HS-5 (cell line): Measurements from ENCODE around the gene EP400.
"Not testable (repeated sequence)": the region's sequence is repeated elsewhere in the genome, so short reads cannot be mapped to it uniquely, and the experiment has no call there.

Experiments
- DNase-seq: peaks from one replicate; pipeline ENCODE4 v3.0.0-alpha.2; 2012; ENCODE audit warnings: low read depth

EP400 gene

DNA sequence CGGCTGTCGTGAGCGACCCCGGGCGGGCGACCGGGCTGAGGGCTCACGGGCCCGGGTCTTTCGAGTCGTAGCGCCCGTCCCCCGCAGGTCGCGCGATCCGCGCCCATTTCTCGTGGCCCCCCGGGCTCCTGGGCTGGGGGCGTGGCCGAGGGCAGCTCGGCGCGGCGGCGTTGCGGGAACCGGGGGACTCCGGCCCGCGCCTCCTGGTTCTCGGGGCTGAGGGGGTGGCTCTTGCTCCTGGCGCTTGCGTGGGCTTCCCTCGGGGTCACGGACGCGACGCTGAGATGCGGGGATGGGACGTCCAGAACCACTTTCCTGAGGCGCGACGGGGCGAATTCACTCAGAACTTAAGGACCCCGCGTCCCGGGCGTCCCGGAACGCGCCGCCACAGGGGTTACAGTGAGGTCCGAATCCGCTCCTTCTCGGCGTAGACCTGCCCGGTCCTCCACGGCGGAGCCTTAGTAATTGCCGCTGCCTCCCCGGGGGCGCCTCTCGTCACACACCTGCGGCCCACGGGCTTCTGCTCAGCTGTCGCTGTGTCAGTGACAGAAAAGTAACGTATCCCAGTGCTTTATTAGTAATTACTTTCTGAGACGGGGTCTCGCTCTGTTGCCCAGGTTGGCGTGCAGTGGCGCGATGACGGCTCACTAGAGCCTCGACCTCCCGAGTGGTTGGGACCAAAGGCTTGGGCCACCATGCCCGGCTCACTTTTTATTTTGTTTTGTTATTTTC is 606 bp downstream of the EP400 start:
- no peak for DNase-seq

DNA sequence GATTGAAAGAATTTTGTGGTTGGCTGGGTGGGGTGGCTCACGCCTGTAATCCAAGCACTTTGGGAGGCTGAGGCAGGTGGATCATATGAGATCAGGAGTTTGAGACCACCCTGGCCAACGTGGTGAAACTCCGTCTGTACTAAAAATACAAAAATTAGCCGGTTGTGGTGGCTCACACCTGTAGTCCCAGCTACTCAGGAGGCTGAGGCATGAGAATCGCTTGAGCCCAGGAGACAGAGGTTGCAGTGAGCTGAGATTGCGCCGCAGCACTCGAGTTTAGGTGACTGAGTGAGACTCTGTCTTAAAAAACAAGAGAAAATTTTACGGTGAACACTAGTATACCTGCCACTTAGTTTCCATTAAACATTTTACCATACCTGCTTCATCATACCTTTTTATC is 4.1 kb downstream of the EP400 start:
- DNase-seq: not testable (repeated sequence)

DNA sequence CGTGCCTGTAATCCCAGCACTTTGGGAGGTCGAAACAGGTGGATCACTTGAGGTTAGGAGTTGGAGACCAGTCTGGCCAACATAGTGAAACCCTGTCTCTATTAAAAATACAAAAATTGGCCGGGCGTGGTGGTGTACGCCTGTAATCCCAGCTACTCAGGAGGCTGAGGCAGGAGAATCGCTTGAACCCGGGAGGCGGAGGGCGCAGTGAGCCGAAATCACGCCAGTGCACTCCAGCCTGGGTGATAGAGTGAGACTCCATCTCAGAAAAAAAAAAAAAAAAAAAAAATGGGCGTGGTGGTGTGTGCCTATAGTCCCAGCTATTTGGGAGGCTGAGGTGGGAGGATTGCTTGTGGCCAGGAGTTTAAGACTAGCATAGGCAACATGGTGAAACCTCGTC is 4.7 kb downstream of the EP400 start:
- DNase-seq: not testable (repeated sequence)

DNA sequence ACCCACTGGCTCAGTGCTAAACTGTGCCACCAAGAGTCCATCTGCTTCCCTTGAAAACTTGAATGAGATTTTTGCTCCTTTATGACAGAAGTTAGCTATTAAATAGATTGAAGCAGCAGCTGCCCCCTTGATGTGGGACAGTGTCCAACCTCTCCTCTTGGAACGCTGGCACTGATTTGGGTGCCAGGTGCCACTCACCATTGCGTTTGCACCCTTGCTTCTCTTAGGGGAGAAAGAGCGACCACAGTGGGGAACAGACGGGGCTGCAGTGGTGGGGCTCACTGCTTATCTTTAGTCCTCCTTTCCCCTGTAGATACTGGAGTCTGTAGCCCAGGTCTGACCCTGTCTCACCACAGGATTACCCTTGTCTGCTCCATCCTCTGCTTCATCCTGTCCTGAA is 9.4 kb downstream of the EP400 start:
- no peak for DNase-seq

DNA sequence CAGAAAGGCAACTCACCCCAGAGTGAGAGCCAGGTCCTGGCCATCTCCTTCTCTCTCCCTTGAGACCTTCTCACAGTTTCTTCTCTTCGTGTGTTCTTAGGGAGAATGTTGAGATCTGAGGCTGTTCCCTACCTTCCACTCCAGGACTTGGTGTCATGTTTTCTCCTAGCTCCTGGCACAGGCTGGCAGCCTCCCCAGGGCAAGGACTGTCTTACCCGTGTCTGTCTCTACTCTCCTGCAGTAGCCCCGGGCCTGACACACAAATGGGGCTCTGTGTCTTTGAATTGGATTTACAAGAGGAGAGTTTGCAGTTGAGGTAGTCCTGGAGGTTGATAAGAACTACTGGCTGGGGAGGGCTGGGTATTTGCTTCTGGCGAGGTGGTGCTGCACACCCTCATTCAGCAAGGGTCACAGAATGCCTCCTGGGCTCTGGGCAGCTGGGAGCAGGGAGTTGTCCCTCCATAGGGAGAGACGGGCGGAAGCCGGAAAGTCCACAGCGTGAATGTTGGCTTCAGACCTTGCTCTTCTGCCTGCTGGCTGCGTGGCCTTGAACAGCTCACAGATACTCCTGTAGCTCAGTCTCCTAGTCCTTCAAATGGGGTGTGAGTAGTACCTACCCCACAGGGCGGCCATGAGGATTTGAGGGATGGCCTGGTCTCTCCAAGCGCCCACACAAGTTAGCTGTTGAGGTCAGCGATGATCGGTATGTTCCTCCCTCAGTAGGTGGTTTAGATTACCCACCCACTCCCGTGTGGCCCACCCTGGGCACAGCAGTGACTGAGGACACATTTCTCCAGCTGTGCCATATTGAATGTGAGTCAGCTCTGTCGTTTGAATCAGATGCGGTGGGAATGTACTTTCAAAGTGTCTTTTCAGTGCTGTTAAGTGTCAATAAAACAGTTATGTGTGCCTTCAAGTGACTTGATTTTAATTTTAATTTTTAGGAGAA is 10.2 kb downstream of the EP400 start:
- no peak for DNase-seq

DNA sequence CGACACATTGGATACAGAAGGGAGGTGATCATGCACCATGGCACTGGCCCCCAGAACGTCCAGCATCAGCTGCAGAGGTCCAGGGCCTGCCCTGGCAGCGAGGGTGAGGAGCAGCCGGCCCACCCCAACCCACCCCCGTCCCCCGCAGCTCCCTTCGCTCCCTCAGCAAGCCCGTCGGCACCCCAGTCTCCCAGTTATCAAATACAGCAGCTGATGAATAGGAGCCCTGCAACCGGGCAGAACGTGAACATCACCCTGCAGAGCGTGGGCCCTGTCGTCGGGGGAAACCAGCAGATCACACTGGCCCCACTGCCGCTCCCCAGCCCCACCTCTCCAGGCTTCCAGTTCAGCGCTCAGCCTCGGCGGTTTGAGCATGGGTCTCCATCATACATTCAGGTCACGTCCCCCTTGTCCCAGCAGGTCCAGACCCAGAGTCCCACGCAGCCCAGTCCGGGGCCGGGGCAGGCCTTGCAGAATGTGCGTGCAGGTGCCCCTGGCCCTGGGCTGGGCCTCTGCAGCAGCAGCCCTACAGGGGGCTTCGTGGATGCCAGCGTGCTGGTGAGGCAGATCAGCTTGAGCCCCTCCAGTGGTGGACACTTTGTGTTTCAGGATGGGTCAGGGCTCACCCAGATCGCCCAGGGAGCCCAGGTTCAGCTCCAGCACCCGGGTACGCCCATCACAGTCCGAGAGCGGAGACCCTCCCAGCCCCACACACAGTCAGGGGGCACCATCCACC is 11.0 kb downstream of the EP400 start:
- not testable (repeated sequence) for DNase-seq

DNA sequence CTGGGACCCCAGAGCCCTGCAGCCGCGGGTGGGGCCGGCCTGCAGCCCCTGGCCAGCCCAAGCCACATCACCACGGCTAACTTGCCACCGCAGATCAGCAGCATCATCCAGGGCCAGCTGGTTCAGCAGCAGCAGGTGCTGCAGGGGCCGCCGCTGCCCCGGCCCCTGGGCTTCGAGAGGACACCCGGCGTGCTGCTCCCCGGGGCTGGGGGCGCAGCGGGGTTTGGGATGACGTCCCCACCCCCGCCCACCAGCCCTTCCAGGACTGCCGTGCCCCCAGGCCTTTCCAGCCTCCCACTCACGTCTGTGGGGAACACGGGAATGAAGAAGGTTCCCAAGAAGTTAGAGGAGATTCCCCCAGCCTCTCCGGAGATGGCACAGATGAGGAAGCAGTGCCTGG is 11.6 kb downstream of the EP400 start:
- DNase-seq: not testable (repeated sequence)

DNA sequence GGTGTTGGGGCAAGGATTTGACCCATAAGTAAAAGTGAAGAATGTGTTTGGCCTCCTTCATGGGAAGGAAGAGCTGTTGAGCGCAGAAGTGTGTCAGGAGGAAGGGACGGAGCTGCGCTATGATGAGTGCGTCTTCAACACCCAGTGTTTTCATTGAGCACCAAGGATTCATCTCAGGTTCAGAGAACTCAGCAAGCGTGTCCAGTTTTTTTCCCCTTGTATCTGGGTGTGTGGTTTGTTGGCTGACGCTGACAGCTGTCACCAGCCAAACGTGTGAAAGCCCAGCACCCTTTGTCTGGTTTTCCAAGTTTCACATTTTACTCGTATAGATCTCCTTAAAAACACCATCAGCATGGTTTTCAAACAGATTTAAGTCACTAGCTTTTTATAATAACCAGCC is 12.3 kb downstream of the EP400 start:
- no peak for DNase-seq

DNA sequence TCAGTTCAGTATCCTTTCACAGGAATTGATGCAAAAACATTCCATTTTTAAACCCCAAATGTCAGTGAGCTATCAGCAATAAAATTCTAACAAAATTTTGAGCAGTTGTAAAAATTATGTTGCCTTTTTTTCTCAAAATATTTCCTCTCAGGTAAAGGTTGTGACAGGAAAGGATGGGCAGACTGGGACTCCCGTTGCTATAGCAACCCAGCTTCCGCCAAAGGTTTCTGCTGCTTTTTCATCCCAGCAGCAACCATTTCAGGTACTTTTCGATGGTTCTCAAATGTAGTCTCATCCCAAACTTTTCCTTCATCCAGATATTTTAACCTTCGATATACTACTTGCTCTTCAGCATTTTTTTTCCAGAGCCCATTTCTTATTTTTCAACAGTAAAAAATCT is 13.6 kb downstream of the EP400 start:
- no peak for DNase-seq

DNA sequence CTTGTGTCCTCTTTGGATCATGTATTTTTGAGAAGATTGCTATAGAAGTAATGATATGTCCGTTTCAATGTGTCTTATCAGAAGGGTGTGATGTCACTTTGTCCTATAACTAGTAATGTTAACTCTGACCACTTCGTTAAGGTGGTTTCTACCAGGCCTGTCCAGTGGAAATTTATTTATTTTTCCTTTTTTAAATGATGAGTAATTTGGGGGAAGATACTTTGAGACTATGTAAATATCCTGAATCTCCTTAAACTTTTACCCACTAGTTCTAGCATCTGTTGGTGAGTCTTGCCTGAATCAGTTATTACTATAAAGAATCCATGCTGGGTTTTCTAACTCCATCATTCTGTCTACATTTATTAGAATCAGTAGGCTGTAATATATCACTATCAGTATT is 15.3 kb downstream of the EP400 start:
- DNase-seq: no peak

DNA sequence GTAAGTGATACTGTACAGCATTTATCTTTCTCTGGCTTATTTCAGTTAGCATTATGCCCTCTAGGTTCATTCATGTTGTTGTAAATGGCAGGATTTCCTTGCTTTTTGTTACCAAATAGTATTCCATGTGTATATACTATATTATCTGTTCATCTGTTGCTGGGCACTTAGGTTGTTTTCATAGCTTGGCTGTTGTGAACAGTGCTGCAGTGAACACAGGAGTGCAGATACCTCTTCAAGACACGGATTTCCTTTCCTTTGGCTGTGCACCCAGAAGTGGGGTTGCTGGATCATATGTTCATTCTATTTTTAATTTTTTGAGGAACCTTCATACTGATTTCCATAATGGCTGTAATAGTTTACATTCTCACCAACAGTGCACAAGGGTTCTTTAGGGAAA is 21.5 kb downstream of the EP400 start:
- no peak for DNase-seq

DNA sequence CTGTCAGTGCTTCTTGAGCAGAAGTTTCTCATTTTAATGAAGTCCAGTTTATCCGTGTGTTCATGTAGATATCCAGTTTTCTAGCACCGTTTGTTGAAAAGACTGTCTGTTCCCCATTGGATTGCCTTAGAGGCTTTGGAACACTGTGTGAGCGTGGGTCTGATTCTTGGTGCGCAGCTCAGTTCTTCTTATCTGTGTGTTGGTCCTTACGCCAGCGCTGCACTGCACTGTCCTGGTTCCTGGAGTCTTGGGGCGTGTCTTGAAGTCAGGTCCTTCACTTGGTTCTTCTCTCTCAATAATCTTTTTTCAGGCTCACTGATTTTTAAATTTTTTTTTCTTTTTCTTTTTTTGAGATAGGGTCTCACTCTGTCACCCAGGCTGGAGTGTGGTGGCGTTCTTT is 25.5 kb downstream of the EP400 start:
- no peak for DNase-seq

DNA sequence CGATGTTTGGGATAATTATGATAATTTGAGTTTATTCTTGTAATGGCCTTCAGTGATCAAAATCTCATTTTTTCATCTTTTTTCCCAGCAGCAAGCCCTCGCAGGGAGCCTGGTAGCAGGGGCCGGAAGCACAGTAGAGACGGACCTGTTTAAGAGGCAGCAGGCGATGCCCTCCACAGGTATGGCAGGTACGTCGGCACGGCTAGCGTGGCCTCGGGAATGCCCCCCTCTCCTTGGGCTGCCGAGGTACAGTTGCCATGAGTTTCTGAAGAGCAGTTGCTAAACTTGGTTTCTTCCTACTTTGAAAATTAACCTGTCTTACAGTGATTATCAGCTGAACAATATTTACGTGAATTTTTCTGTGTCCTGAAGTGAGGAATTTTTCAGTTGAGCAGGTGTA is 29.9 kb downstream of the EP400 start:
- DNase-seq: no peak

DNA sequence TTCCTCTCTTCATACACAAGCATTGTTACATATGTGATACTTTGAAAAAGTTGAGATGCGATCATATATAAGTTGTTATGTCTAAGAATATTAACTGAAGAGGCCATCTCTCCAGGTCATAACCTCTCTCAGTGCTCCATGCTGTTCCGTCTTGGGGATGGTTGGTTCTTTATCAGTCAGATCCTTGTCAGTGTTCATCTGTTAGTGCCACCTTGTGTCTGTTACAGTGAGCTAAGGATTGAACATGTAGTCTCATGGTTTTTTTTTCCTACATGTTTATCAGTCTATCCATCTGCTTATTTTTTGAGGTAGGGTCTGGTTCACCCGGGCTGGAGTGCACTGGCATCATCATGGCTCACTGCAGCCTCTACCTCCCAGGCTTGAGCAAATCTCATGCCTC is 30.5 kb downstream of the EP400 start:
- DNase-seq: no peak

DNA sequence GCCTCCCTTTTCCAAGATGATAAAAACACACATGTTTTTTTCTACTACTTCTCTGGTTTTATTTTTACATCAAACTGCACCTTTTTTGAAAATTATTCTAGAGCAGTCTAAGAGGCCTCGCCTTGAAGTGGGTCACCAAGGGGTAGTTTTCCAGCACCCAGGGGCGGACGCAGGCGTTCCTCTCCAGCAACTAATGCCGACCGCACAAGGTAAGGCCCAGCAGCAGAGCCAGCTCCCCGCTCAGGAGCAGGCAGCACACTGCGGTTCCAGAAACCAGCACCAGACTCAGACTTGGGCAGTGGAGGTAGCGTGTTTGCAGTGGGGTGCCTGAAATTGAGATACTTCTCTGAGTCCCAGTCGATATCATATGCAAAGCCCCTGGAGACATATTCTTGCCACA is 31.6 kb downstream of the EP400 start:
- no peak for DNase-seq

DNA sequence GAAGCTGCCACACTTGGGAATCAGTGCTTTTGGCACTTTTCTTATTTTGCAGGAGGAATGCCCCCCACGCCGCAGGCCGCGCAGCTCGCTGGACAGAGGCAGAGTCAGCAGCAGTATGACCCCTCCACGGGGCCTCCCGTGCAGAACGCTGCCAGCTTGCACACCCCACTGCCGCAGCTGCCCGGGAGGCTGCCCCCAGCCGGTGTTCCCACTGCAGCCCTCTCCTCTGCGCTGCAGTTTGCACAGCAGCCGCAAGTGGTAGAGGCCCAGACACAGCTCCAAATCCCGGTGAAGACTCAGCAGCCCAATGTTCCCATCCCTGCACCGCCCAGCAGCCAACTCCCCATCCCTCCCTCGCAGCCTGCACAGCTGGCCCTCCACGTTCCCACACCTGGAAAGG is 32.3 kb downstream of the EP400 start:
- no peak for DNase-seq

DNA sequence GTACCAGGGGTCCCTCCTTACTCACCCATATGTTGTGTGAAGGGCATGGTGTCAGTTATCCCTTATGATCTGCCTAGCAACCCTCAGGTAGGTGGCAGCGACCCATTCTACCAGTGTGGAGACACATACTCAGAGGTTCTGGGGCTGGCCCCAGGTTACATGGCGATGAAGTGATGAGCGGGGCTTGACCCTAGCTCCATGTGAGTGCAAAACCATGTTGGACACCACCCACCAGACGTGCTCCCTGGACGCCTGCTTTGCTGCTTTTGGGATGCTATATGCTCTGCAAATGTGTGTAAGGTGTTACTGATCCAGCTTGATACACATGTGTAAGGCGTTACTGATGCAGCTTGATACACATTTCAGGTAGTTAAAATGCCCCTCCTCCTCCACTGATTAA is 33.3 kb downstream of the EP400 start:
- DNase-seq: no peak

DNA sequence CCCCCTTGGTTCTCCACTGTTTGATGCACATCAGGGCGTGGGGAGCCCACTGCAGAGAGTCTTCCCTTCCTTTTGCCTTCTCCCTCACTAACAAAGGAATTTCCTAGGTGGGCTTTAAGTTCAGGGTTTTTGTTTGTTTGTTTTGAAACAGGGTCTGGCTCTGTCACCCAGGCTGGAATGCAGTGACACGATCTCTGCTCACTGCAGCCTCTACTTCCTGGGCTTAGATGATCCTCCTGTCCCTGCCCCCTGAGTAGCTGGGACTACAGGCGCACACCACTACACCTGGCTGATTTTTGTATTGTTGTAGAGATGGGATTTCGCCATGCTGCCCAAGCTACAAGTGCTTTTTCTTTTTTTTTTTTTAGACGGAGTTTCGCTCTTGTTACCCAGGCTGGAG is 33.8 kb downstream of the EP400 start:
- DNase-seq: no peak

DNA sequence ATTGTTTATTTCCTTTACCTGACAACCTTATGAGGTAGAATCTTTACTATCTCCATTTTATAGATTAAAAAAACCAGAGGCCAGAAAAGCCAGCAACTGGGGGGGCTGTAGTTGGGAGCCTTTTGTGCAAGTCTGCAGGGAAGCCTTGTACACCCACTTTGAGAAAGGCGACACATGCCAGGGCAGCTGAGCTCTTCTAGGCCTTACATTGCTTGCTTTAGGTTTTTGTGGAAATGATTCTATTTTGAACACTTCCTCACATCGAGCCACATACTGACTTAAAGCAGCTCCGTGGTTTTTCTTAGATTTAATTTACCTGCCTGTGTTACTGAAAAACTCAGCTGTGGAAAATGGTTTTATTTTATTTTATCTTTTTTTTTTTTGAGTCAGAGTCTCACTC is 34.6 kb downstream of the EP400 start:
- no peak for DNase-seq

DNA sequence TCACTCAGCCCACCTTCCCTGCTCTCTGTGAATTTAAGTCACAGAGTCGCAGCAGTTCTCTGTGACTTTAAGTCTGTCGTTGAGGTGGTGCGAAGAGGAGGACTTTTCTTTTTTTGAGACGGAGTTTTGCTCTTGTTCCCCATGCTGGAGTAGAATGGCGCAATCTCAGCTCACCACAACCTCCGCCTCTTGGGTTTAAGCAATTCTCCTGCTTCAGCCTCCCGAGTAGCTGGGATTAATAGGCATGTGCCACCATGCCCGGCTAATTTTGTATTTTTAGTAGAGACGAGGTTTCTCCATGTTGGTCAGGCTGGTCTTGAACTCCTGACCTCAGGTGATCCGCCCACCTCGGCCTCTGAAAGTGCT is 35.8 kb downstream of the EP400 start:
- not testable (repeated sequence) for DNase-seq

DNA sequence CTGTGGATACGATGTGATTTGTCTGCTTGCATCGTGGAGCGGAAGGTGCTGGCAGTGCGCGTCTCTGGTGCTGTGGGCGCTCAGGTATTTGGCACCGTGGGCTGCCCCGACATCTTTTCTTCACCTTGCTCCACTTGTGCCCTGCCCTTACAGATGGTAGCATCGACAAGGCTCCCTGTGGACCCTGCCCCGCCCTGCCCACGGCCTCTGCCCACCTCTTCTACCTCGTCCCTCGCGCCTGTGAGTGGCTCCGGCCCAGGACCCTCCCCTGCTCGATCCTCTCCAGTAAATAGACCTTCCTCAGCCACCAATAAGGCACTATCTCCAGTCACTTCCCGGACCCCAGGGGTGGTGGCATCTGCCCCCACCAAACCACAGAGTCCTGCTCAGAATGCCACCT is 36.6 kb downstream of the EP400 start:
- no peak for DNase-seq

DNA sequence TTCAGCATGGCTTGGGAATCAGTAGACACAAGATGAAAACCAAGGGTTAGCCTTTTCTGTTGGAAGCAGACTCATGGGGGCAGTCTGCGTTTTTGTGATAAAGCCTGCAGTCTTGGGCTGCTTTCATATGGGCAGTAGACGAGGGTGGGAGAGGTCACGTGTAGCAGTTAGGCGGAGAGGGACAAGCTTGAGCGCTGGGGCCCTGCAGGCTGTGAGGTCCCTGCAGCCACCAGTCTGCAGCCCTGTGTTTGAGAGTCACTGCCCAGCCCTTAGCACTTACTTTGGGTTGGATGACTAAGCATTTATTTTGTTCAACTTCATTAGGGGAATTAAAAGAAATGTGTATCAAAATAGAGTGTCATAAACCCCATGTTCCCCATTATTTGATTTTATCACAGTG is 37.2 kb downstream of the EP400 start:
- no peak for DNase-seq

DNA sequence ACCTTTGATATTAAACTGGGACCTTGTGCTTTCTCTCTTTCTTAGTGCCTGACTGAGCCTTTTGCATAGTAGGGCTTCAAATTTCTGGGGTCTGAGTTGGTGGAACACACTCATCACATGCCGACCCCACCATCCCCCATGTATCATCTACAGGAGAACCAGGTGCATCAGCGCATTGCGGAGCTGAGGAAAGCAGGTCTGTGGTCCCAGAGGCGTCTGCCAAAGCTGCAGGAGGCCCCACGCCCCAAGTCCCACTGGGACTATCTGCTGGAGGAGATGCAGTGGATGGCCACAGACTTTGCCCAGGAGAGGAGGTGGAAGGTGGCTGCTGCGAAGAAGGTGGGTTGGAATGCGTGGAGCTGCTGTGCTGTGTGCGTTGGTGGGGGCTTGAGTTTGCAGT is 37.8 kb downstream of the EP400 start:
- no peak for DNase-seq
